Measurements from ENCODE around the gene ATP1A1.

Gene ATP1A1

DNA sequence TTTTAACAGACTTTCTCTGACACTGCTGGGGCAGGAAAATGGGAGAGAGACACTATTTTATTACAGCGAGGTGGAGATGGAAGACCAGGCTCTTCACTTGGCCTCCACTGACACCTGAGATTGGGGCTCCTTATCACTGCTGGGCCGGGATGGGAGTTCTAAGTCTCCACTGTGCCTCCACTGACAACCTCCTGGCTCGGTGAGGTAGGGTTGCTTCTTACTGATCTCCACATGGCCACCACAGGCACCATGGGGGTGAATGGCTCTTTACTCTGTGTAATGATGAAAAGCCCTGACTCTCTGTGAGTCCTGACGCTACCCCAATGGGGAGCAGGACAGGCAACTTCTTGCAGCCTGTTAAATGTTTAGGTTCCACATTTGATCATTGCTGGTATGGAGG lies 67.7 kb downstream of the ATP1A1 start:
- DNase-seq (ENCODE audit: low spot score) = no peak

DNA sequence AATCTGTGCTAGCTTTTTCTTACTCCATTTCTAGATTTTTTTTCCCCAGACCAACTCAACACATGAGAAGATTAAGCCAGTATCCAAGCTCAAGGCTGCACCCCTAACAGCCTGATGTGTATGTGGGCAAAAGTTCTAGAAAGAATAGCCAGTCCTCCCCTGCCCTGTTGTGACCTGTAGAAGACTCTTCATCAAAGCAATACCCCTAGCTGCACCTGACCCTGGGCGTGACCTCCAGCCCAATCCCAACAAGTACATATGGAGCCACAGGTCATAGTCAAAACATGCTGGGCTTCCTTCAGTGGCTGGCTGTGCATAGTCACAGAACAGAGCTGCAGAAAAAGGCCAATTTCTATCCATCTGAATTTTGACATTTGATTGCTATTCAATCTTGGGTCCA lies 72.5 kb downstream of the ATP1A1 start:
- DNase-seq (ENCODE audit: low spot score) = no peak

DNA sequence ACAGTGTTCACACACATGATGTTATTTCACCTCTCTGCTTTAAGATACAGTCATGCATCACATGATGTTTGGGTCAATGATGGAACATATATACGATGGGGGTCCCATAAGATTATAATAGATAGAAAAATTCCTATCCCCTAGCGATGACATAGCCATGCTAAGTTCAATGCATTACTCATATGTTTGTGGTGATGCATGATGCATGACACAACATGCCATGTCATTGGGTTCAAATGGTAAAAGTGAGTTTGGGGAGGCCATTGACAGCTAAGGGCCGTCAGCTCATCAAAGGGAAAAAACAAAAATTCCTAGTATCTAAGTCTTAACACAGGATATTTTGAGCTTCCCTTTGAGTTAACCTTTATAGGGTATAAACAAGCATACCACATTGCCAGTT lies 73.6 kb downstream of the ATP1A1 start:
- DNase-seq (ENCODE audit: low spot score) = no peak

GRCh38 chr1:116448785-116449385 lies 75.8 kb downstream of the ATP1A1 start:
- no peak for DNase-seq (ENCODE audit: low spot score)

DNA sequence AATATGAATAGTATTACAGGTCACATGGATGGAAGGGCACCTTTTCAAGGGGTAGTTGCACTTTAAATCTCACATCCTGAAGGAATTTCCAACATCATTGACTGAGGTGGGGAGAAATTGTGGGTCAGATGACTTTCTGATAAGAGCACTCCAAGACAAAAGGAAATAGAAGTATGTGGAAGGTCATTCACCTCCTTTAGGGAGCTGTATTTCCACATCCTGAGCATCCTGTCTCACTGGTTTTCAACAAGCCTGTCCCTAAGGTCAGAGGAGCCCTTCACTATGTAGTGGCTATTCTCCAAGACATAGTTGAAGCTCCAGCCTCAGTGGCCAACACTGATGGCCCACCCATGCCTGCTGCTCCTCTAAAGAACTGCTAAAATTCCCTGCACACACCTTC lies 76.5 kb downstream of the ATP1A1 start:
- no peak for DNase-seq (ENCODE audit: low spot score)

GRCh38 chr1:116451702-116452101 lies 78.7 kb downstream of the ATP1A1 start:
- no peak for DNase-seq (ENCODE audit: low spot score)

- no peak for DNase-seq (ENCODE audit: low spot score)
Observed at GRCh38 chr1:116453481-116453880, 80.4 kb downstream of the ATP1A1 start.

DNA sequence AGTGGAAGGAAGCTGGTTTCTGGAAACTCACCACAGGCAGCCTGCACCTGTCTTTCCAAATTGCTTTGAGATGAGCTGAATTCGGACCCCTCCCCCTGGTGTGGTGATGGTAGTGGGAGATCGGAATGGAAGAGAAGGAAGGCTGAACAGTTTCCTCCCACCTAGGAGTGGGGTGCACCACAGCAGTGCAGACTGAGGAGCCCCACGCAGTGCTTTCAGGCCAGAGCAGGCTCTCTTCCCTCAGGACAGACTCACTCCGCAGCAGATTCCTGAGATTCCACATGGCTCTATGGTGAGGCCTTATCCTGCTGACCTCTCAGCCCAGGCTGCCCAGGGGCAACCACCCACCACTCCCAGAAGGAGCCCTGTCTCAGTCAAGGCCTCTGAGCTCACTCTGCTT lies 80.9 kb downstream of the ATP1A1 start:
- DNase-seq (ENCODE audit: low spot score) = no peak

All from CD4-positive, alpha-beta T cell treated with Interleukin-6 at 100 ng/mL for 8 hours (primary cell).